Neuronal stem cell (in vitro differentiated cells): ENCODE data around the gene DOCK4.

Source experiments
- DNase-seq: peaks from one replicate; pipeline ENCODE4 v3.0.0-alpha.2; 2013; ENCODE audit warnings: low spot score
- H2AFZ ChIP-seq: one replicate; pipeline ENCODE4 v1.6.1; 2013; ENCODE audit warnings: mild to moderate bottlenecking, low read length, inconsistent platforms
- H2AK5ac ChIP-seq: 2 replicates; pipeline ENCODE4 v1.6.1; 2013; ENCODE audit warnings: low read depth, mild to moderate bottlenecking, inconsistent platforms, low read length, moderate library complexity, mixed read lengths
- H2BK120ac ChIP-seq: 2 replicates; pipeline ENCODE4 v1.6.1; 2013; ENCODE audit warnings: low read depth, mild to moderate bottlenecking, inconsistent platforms, low read length, moderate library complexity, mixed read lengths
- H2BK12ac ChIP-seq: one replicate; pipeline ENCODE4 v1.6.1; 2013; ENCODE audit warnings: low read length, inconsistent platforms
- H2BK15ac ChIP-seq: 2 replicates; pipeline ENCODE4 v1.6.1; 2013; ENCODE audit warnings: mild to moderate bottlenecking, low read length, inconsistent platforms, mixed read lengths
- H2BK5ac ChIP-seq: one replicate; pipeline ENCODE4 v1.6.1; 2013; ENCODE audit warnings: inconsistent platforms, mild to moderate bottlenecking, low read length, moderate library complexity
- H3K14ac ChIP-seq: one replicate; pipeline ENCODE4 v1.6.1; 2013; ENCODE audit warnings: low read length, inconsistent platforms
- H3K18ac ChIP-seq: 2 replicates; pipeline ENCODE4 v1.6.1; 2013; ENCODE audit warnings: low read length, inconsistent platforms
- H3K23ac ChIP-seq: 2 replicates; pipeline ENCODE4 v1.6.1; 2013; ENCODE audit warnings: low read depth, mild to moderate bottlenecking, mixed read lengths, low read length, inconsistent platforms; ENCODE audit not compliant: poor library complexity
- H3K27ac ChIP-seq: replicated peaks from 3 replicates; pipeline ENCODE4 v1.5.1; 2013; ENCODE audit warnings: low read length, inconsistent platforms
- H3K27me3 ChIP-seq, 3 experiments: 2 replicates each; pipeline ENCODE4 v1.6.1; 2013; ENCODE audit warnings: low read length in 3 of 3, mild to moderate bottlenecking in 2 of 3, inconsistent platforms in 1 of 3, low read depth in 1 of 3, mixed read lengths in 1 of 3, moderate library complexity in 1 of 3; ENCODE audit not compliant: control insufficient read depth in 3 of 3, insufficient read depth in 3 of 3
- H3K36me3 ChIP-seq, 2 donors: replicated peaks in 1 of 2; 2 replicates each; pipeline ENCODE4 v1.6.1; 2013; ENCODE audit warnings: low read length in 2 of 2; ENCODE audit not compliant: control insufficient read depth in 2 of 2, insufficient read depth in 2 of 2
- H3K4ac ChIP-seq: 2 replicates; pipeline ENCODE4 v1.6.1; 2013; ENCODE audit warnings: inconsistent platforms, mild to moderate bottlenecking, low read length, moderate library complexity
- H3K4me1 ChIP-seq, 2 donors: 1 replicate in 1 of 2; 2 replicates in 1 of 2; pipeline ENCODE4 v1.6.1; 2013; ENCODE audit warnings: low read length in 2 of 2, low read depth in 1 of 2; ENCODE audit not compliant: control insufficient read depth in 2 of 2, insufficient read depth in 1 of 2
- H3K4me2 ChIP-seq: one replicate; pipeline ENCODE4 v1.6.1; 2013; ENCODE audit warnings: mild to moderate bottlenecking, low read length, inconsistent platforms; ENCODE audit not compliant: insufficient read depth, poor library complexity, severe bottlenecking
- H3K4me3 ChIP-seq, 2 donors: 2 replicates each; pipeline ENCODE4 v1.5.1; 2013; ENCODE audit warnings: low read length in 2 of 2, mild to moderate bottlenecking in 2 of 2, inconsistent platforms in 1 of 2, moderate library complexity in 1 of 2
- H3K79me1 ChIP-seq: one replicate; pipeline ENCODE4 v1.6.1; 2013; ENCODE audit warnings: low read depth, mild to moderate bottlenecking, inconsistent platforms, low read length, moderate library complexity
- H3K9ac ChIP-seq: one replicate; pipeline ENCODE4 v1.6.1; 2013; ENCODE audit warnings: mild to moderate bottlenecking, low read depth, low read length, inconsistent platforms; ENCODE audit not compliant: poor library complexity
- H3K9me3 ChIP-seq, 2 donors: replicated peaks in 1 of 2; 2 replicates each; pipeline versions ENCODE3 to v1.6.1; 2013; ENCODE audit warnings: low read length in 2 of 2, mild to moderate bottlenecking in 2 of 2, inconsistent platforms in 1 of 2, low read depth in 1 of 2, mixed read lengths in 1 of 2, moderate library complexity in 1 of 2; ENCODE audit not compliant: control insufficient read depth in 2 of 2, insufficient read depth in 1 of 2
- H4K8ac ChIP-seq: one replicate; pipeline ENCODE4 v1.6.1; 2013; ENCODE audit warnings: low read depth, mild to moderate bottlenecking, inconsistent platforms, low read length, moderate library complexity
- H4K91ac ChIP-seq: one replicate; pipeline ENCODE4 v1.6.1; 2013; ENCODE audit warnings: low read length, low read depth, mild to moderate bottlenecking, inconsistent platforms; ENCODE audit not compliant: poor library complexity
- WGBS, 2 donors: extraction: QIAGEN DNeasy Blood & Tissue Kit; methylation state at CpG; one replicate each; pipeline ENCODE4 v1.1.7; 2013; ENCODE audit warnings: missing lambda C conversion rate in 2 of 2, mixed read lengths in 1 of 2; ENCODE audit not compliant: insufficient read length in 2 of 2, insufficient replicate concordance in 1 of 2; ENCODE audit errors: extremely low coverage in 2 of 2; 5-methylcytosine and 5-hydroxymethylcytosine counted together

The DOCK4 gene

DNA sequence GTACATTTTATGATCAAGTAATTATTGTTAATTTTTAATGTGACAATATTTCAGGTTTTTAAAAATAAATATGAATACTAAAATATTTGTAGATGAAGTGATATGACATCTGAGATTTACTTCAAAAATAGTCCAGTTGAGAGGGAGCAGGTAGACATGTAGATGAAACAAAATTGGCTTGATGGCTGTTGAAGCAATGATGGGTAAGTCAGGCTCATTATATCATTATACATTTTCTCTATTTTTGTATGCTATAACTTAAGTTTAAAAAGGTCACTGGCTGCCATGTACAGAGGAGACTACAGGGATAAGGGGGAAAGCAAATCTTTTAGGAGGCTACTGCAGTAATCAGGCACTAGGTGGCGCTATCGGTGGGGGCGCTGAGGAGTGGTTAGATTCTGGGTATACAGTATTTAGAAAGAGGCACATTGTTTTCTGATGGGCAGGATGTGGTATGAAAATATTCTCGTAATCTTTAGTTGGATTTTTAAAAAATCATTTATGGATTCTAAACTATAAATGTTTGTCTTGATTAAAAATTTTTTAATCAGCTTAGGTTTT lies 454.1 kb downstream of the DOCK4 start:
- H4K91ac ChIP-seq: no peak overlapping the region
- H2BK15ac ChIP-seq: no peak overlapping the region
- no peak overlapping the region for H2BK5ac ChIP-seq
- DNase-seq: peak; percentile 36
- no peak overlapping the region for H4K8ac ChIP-seq
- H3K18ac ChIP-seq: no peak overlapping the region
- no peak overlapping the region for H3K9ac ChIP-seq
- WGBS, 2 donors: no CpG with 5 or more reads among the region's 4 CpGs
- no peak overlapping the region for H3K4me2 ChIP-seq
- no peak overlapping the region for H2AFZ ChIP-seq
- H2AK5ac ChIP-seq: no peak overlapping the region
- no peaks in the 10 kb centered on the region for H3K27me3 ChIP-seq
- no peak overlapping the region for H3K23ac ChIP-seq
- H3K9me3 ChIP-seq: peaks cover 0 to 3% of the 10 kb centered on the region in 2 donors
- no peak overlapping the region for H2BK120ac ChIP-seq
- H3K27ac ChIP-seq: no peak overlapping the region
- no peaks in the 10 kb centered on the region for H3K79me1 ChIP-seq
- H3K4ac ChIP-seq: no peak overlapping the region
- H3K36me3 ChIP-seq: peaks cover 0 to 2% of the 10 kb centered on the region in 2 donors
- H3K4me3 ChIP-seq: no peak overlapping the region
- H3K14ac ChIP-seq: no peak overlapping the region
- H3K4me1 ChIP-seq: peaks cover 2 to 7% of the 10 kb centered on the region in 2 donors
- no peak overlapping the region for H2BK12ac ChIP-seq

DNA sequence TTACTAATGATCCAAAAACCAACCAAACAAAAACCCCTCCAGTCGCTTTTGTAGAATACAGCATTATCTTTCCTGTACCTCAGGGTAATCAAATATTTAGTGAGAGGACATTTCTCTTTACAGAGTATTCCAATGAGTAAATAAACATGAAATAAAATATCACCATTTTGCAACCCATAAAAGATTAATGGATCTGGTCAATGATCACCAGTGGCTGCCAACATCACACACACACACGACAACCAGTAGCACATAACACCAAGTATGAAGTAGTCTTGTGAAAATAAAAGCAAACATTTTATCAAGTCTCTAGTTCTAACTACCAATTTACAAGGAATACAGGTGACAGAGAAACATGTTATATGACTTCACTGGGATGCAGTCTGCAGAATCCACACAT lies 455.3 kb downstream of the DOCK4 start:
- no peak overlapping the region for H3K4me2 ChIP-seq
- peaks cover 0 to 7% of the 10 kb centered on the region in 2 donors for H3K9me3 ChIP-seq
- no peaks in the 10 kb centered on the region for H3K79me1 ChIP-seq
- H3K9ac ChIP-seq: no peak overlapping the region
- H3K14ac ChIP-seq: no peak overlapping the region
- H3K4me3 ChIP-seq: no peak overlapping the region
- H2BK5ac ChIP-seq: no peak overlapping the region
- H2BK15ac ChIP-seq: no peak overlapping the region
- H4K91ac ChIP-seq: no peak overlapping the region
- WGBS, 2 donors: no CpG with 5 or more reads among the region's 2 CpGs
- no peak overlapping the region for H3K18ac ChIP-seq
- H4K8ac ChIP-seq: no peak overlapping the region
- no peak overlapping the region for H3K23ac ChIP-seq
- peaks cover 0 to 13% of the 10 kb centered on the region in 2 donors for H3K36me3 ChIP-seq
- H3K4me1 ChIP-seq: no peaks in the 10 kb centered on the region
- H2BK120ac ChIP-seq: no peak overlapping the region
- H3K27me3 ChIP-seq: no peaks in the 10 kb centered on the region
- H3K27ac ChIP-seq: no peak overlapping the region
- H2AK5ac ChIP-seq: no peak overlapping the region
- no peak overlapping the region for H2AFZ ChIP-seq
- H3K4ac ChIP-seq: no peak overlapping the region
- H2BK12ac ChIP-seq: no peak overlapping the region
- no peak for DNase-seq

DNA sequence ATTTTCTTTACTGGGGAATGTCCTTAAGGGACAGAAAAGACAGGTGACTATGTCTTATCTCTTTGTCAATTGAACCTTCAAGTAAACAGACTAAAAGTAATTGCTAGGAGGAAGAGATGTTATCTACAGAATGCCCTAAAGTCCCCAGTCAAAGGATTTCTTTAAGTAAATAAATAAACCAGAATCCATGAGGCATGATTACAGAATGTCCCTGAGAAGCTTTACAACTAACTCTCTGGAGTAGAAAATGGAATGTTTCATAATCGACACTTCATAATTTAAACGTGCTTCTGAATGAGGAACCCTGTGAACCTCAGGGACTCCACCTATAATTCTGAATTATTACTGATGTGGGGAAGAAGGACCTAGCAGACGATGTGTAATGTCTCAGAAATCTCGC lies 456.0 kb downstream of the DOCK4 start:
- Histone ChIP-seq H3K4me2 (no peak overlapping the region), H3K9ac (no peak overlapping the region), H2BK12ac (no peak overlapping the region), H3K27ac (no peak overlapping the region), H2BK15ac (no peak overlapping the region), H3K9me3 (peaks cover 0 to 7% of the 10 kb centered on the region in 2 donors), H3K4ac (no peak overlapping the region), H3K79me1 (no peaks in the 10 kb centered on the region), H2AFZ (no peak overlapping the region), H3K36me3 (peaks cover 0 to 16% of the 10 kb centered on the region in 2 donors), H4K8ac (no peak overlapping the region), H2BK120ac (no peak overlapping the region), H3K4me1 (no peaks in the 10 kb centered on the region), H4K91ac (no peak overlapping the region), H3K14ac (no peak overlapping the region), H3K18ac (no peak overlapping the region), H3K23ac (no peak overlapping the region), H2AK5ac (no peak overlapping the region), H2BK5ac (no peak overlapping the region), H3K27me3 (no peaks in the 10 kb centered on the region), H3K4me3 (no peak overlapping the region)
- no CpG with 5 or more reads among the region's 4 CpGs for WGBS, 2 donors
- DNase-seq: no peak

DNA sequence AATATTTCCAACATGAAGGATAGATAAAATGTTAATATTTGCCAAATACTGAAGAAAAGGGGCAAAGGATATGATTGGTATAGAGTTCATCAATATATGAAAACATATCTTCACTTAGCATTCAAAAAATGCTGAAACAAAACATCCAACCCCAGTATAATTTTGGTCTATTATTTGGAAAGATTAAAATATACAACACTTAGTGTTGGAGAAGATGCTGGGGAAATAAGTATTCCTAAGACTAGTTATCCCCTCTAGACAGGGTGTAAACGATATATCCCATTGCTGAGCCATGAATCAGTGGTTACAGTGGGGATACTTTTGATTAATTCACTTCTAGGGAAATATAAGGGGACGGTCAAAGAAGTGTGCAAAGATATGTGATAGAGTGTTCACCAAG lies 456.6 kb downstream of the DOCK4 start:
- no peak overlapping the region for H2BK12ac ChIP-seq
- H3K4me1 ChIP-seq: no peaks in the 10 kb centered on the region
- H2BK15ac ChIP-seq: no peak overlapping the region
- H3K9ac ChIP-seq: no peak overlapping the region
- no peak overlapping the region for H3K23ac ChIP-seq
- H3K27me3 ChIP-seq: no peaks in the 10 kb centered on the region
- no peak overlapping the region for H3K18ac ChIP-seq
- no peak overlapping the region for H3K4me3 ChIP-seq
- no peak overlapping the region for H3K14ac ChIP-seq
- H2AFZ ChIP-seq: no peak overlapping the region
- no peak overlapping the region for H3K27ac ChIP-seq
- peaks cover 0 to 22% of the 10 kb centered on the region in 2 donors for H3K36me3 ChIP-seq
- no peak overlapping the region for H2BK5ac ChIP-seq
- H2BK120ac ChIP-seq: no peak overlapping the region
- no peaks in the 10 kb centered on the region for H3K79me1 ChIP-seq
- H3K9me3 ChIP-seq: peaks cover 0 to 12% of the 10 kb centered on the region in 2 donors
- DNase-seq: no peak
- no peak overlapping the region for H4K8ac ChIP-seq
- H3K4me2 ChIP-seq: no peak overlapping the region
- H3K4ac ChIP-seq: no peak overlapping the region
- WGBS, 2 donors: no CpG with 5 or more reads among the region's 2 CpGs
- no peak overlapping the region for H4K91ac ChIP-seq
- H2AK5ac ChIP-seq: no peak overlapping the region
